Upper lobe of right lung (tissue), 1 donor: ENCODE measurements around the gene GDAP1L1. TPM values are rescaled to one million over a fixed set of nuclear protein-coding genes. Genes with fewer than 3 reads are reported as not detected.
A peak's percentile ranks its signal among the peaks of the same experiment; 100 is the strongest.

Experiments used
- ATAC-seq: fragments of 200-7000 bp; cut with Tn5 transposase; one replicate; pipeline ENCODE4 v1.9.1; 2020; ENCODE audit warnings: mild to moderate bottlenecking, moderate library complexity
- DNase-seq: peaks from one replicate; pipeline ENCODE4 v3.0.0-alpha.2; 2020
- H3K27ac ChIP-seq: fragments of 200-600 bp; one replicate; pipeline ENCODE4 v1.8.0; 2022
- H3K27me3 ChIP-seq: fragments of 200-600 bp; one replicate; pipeline ENCODE4 v1.8.0; 2022; ENCODE audit warnings: mild to moderate bottlenecking
- H3K36me3 ChIP-seq: fragments of 200-600 bp; one replicate; pipeline ENCODE4 v1.8.0; 2022
- H3K4me1 ChIP-seq: fragments of 200-600 bp; one replicate; pipeline ENCODE4 v1.8.0; 2022
- H3K4me3 ChIP-seq: fragments of 200-600 bp; one replicate; pipeline ENCODE4 v1.8.0; 2022; ENCODE audit warnings: mild to moderate bottlenecking
- H3K9me3 ChIP-seq: fragments of 200-600 bp; one replicate; pipeline ENCODE4 v1.8.0; 2022
- CTCF ChIP-seq: fragments of 200-600 bp; IDR thresholded peaks from one replicate; pipeline ENCODE4 v1.8.0; 2022; ENCODE audit warnings: antibody characterized with exemption
- intact Hi-C: fragments of 100-400 bp; cut with DNase I; formaldehyde crosslinking; loops from one replicate; pipeline ENCODE4 v1.11.0; 2022
- total RNA-seq: library from RNA; stranded (reverse); fragmentation: NEBNext Ultra II Directional; extraction: Animal tissue kit (Norgen Biotek cat#: 25700); gene quantifications from one replicate; pipeline ENCODE4 v1.2.1, GENCODE V29; 2021
- donor health status: DM: no; HTN: yes; CAD: no; lungs with severe emphysema.

Gene GDAP1L1
- total RNA-seq, 1 donor from 2014 or later, result not detected

- Histone ChIP-seq H3K36me3 (peaks cover 30% of the 10 kb centered on the region), H3K4me1 (peaks cover 48% of the 10 kb centered on the region), H3K27me3 (no peaks in the 10 kb centered on the region), H3K27ac (no peak overlapping the region), H3K4me3 (peak overlapping the region; percentile 77), H3K9me3 (no peaks in the 10 kb centered on the region)
- intact Hi-C loops, result no loop called here
- ATAC-seq, result no peak
- DNase-seq, result no peak
- no peak for TF ChIP-seq CTCF
Observed at GRCh38 chr20:44208770-44209169, 38.3 kb upstream of the GDAP1L1 start.

GRCh38 chr20:44209686-44210405, 37.3 kb upstream of the GDAP1L1 start:
- Histone ChIP-seq H3K27me3 (no peaks in the 10 kb centered on the region), H3K9me3 (no peaks in the 10 kb centered on the region), H3K27ac (peak overlapping the region; percentile 92), H3K4me1 (peaks cover 37% of the 10 kb centered on the region), H3K4me3 (peak overlapping the region; percentile 77), H3K36me3 (peaks cover 19% of the 10 kb centered on the region)
- no peak for TF ChIP-seq CTCF
- ATAC-seq (peak; percentile 1), DNase-seq (no peak)
- intact Hi-C loops, result loop anchor here (10.0 kb wide), 1 partner anchor 175 kb away; no protein-coding TSS in a partner anchor

GRCh38 chr20:44210406-44211176, 36.5 kb upstream of the GDAP1L1 start, which contains the start of gene OSER1:
Gene OSER1 (minus strand): TSS chr20:44210771. CDS start chr20:44206957, 3,814 bp downstream.
- intact Hi-C loops, result loop anchor here (10.0 kb wide), 1 partner anchor 174 kb away; no protein-coding TSS in a partner anchor
- Histone ChIP-seq H3K27me3 (no peaks in the 10 kb centered on the region), H3K4me3 (peak within 1 kb of the TSS; percentile 77), H3K9me3 (no peaks in the 10 kb centered on the region), H3K4me1 (peaks cover 37% of the 10 kb centered on the region), H3K27ac (peak within 1 kb of the TSS; percentile 94), H3K36me3 (peaks cover 12% of the 10 kb centered on the region)
- no peak for TF ChIP-seq CTCF
- DNase-seq (peak; percentile 98), ATAC-seq (peak; percentile 96)

DNA sequence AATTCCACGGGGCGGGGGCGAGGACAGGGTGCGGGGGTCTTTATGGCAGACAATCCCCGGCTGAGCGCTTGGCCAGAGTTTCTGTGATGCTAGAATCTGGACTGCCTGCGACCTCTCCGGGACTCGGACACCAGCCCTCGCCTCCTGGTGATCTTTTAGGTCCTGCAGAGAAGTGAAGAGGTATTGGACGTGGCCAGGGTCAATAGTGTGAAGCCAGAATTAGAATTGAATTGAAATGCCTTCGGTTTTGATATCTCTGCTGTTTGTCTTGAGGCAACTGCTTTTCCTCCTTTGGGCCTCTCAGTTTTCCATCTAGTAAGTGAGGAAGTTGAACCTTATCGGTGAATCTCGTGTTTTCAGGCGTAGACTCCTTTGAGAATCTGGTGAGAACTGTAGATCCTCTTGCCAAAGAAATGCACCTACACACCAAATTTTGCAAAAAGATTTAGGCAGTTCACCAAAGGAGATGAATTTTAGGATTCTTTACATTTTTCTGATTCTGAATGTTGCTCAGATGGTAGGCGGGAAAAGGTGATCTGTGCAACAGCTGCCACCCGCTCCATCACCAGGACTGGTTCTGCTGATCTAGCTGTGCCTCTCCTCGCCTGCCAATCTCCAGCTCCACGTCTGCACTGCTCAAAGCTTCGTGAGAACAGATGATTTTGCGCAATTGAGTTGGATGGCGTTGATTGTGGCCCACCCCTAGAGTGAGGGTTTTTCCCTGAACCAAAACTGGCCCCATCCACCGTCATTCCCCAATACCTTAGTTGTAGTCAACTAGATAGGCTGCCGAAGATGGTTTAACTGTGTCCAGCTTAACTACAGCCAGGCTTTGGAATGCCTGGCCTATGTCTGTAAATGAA, 35.7 kb upstream of the GDAP1L1 start:
- H3K9me3 ChIP-seq, result no peaks in the 10 kb centered on the region
- intact Hi-C loops, result loop anchor here (10.0 kb wide), 1 partner anchor 173 kb away; no protein-coding TSS in a partner anchor
- no peak for DNase-seq
- peak overlapping the region; percentile 94 for H3K27ac ChIP-seq
- no peak for ATAC-seq
- peak overlapping the region; percentile 77 for H3K4me3 ChIP-seq
- H3K27me3 ChIP-seq, result no peaks in the 10 kb centered on the region
- peaks cover 37% of the 10 kb centered on the region for H3K4me1 ChIP-seq
- H3K36me3 ChIP-seq, result peaks cover 3% of the 10 kb centered on the region
- TF ChIP-seq CTCF, result no peak

DNA sequence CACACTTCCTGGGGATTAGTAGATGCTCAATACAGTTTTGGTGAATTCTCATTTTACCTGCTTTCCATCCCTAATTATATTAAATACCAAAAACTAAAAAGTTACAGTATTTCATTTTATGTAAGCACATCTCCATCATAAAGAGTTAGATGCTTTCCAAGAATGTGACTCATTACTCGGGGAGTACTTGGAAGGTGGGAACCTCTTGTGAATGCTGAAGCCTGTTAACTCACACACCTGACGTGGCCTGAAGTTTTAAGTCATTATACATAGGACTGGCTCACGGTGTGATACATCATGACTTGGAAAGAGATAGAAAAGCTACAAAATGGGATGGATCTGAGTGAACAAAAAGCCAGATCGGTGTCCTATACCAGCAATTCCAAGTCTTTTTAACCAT, 34.3 kb upstream of the GDAP1L1 start:
- intact Hi-C loops, result loop anchor here (10.0 kb wide), 1 partner anchor 172 kb away; no protein-coding TSS in a partner anchor
- ATAC-seq, result no peak
- H3K36me3 ChIP-seq, result no peaks in the 10 kb centered on the region
- H3K27ac ChIP-seq, result no peak overlapping the region
- H3K27me3 ChIP-seq, result no peaks in the 10 kb centered on the region
- TF ChIP-seq CTCF, result no peak
- no peak overlapping the region for H3K4me3 ChIP-seq
- no peak for DNase-seq
- H3K4me1 ChIP-seq, result peaks cover 34% of the 10 kb centered on the region
- no peaks in the 10 kb centered on the region for H3K9me3 ChIP-seq
